ENCODE results near the gene TRPM8.
"Not testable (repeated sequence)": the region's sequence is repeated elsewhere in the genome, so short reads cannot be mapped to it uniquely, and the experiment has no call there.

The TRPM8 gene

GRCh38 chr2:233917116-233917515 is at the start of gene TRPM8:
Gene TRPM8, plus strand, starts transcription at chr2:233917373. Its CDS starts 9,165 bp downstream, at chr2:233926538.
- no peak for DNase-seq

- no peak for DNase-seq
Measured at GRCh38 chr2:233867993-233868532, 49.1 kb upstream of the TRPM8 start, which contains the start of gene MSL3B. Gene MSL3B, minus strand, starts transcription at chr2:233868386.

GRCh38 chr2:233871432-233871831 is 45.7 kb upstream of the TRPM8 start:
- DNase-seq: no peak

GRCh38 chr2:233872125-233872524 is 45.0 kb upstream of the TRPM8 start:
- DNase-seq: peak; percentile 3

- DNase-seq: no peak
Measured at GRCh38 chr2:233882353-233882752, 34.8 kb upstream of the TRPM8 start.

- no peak for DNase-seq
Measured at GRCh38 chr2:233892793-233893192, 24.4 kb upstream of the TRPM8 start.

- DNase-seq: not testable (repeated sequence)
Measured at GRCh38 chr2:233896253-233896652, 20.9 kb upstream of the TRPM8 start.

- DNase-seq: no peak
Measured at GRCh38 chr2:233901367-233901766, 15.8 kb upstream of the TRPM8 start.

- no peak for DNase-seq
Measured at GRCh38 chr2:233901884-233902283, 15.3 kb upstream of the TRPM8 start.

GRCh38 chr2:233905945-233906344 is 11.2 kb upstream of the TRPM8 start:
- DNase-seq: no peak

- no peak for DNase-seq
Measured at GRCh38 chr2:233907627-233908026, 9.5 kb upstream of the TRPM8 start.

GRCh38 chr2:233912691-233913423 is 4.3 kb upstream of the TRPM8 start:
- no peak for DNase-seq

GRCh38 chr2:233915128-233915527 is 2.0 kb upstream of the TRPM8 start:
- DNase-seq: no peak

- DNase-seq: no peak
Measured at GRCh38 chr2:233919319-233919718, 2.1 kb downstream of the TRPM8 start.

- no peak for DNase-seq
Measured at GRCh38 chr2:233919938-233920337, 2.8 kb downstream of the TRPM8 start.

GRCh38 chr2:233922471-233922870 is 5.3 kb downstream of the TRPM8 start:
- DNase-seq: no peak

- no peak for DNase-seq
Measured at GRCh38 chr2:233925402-233925801, 8.2 kb downstream of the TRPM8 start.

- DNase-seq: no peak
Measured at GRCh38 chr2:233926806-233927205, 9.6 kb downstream of the TRPM8 start.

GRCh38 chr2:233928594-233929351 is 11.6 kb downstream of the TRPM8 start:
- DNase-seq: no peak

GRCh38 chr2:233929352-233930022 is 12.3 kb downstream of the TRPM8 start:
- DNase-seq: no peak

- no peak for DNase-seq
Measured at GRCh38 chr2:233934524-233934923, 17.4 kb downstream of the TRPM8 start.

GRCh38 chr2:233935426-233935825 is 18.3 kb downstream of the TRPM8 start:
- DNase-seq: no peak

- DNase-seq: no peak
Measured at GRCh38 chr2:233936089-233936488, 18.9 kb downstream of the TRPM8 start.

Measured in GDM1 (cell line).